Kidney tubule cell (primary cell): ENCODE results near the gene CRYZL1.
"Not testable (repeated sequence)": the region's sequence is repeated elsewhere in the genome, so short reads cannot be mapped to it uniquely, and the experiment has no call there.

Source experiments
- DNase-seq: peaks from one replicate; pipeline ENCODE4 v3.0.0-alpha.2; 2018; ENCODE audit warnings: low spot score

CRYZL1 gene

DNA sequence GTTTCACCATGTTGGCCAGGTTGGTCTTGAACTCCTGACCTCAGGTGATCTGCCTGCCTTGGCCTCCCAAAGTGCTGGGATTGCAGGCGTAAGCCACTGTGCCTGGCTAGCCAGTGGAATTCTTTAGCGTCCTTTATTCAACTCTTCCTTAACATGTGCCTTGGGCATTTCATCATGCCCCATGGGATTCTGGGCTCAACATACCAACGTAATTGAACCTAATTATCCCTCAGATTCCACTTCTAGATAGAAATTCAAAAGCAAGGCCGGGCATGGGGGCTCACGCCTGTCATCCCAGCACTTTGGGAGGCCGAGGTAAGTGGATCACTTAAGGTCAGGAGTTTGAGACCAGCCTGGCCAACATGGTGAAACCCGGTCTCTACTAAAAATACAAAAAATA, 15.4 kb downstream of the CRYZL1 start:
- DNase-seq, result not testable (repeated sequence)

DNA sequence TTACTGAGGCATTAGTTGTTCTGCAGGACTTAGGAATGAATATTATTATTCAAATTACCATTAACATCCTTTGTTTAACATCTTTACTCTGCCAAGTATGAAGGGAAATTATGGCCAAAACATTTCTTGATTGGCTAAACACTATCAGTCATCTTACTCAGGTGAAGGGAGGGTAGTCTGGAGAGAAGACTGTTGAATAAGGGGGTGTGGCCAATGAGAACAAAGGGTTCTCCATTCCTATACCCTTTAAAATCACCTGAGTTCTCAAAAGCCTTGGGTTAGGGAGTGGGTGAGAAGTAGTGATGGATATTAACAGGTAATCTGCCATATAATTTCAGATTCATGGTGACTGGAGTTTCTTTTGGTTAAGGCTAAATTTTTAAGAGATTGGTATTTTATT, 19.3 kb downstream of the CRYZL1 start:
- no peak for DNase-seq

DNA sequence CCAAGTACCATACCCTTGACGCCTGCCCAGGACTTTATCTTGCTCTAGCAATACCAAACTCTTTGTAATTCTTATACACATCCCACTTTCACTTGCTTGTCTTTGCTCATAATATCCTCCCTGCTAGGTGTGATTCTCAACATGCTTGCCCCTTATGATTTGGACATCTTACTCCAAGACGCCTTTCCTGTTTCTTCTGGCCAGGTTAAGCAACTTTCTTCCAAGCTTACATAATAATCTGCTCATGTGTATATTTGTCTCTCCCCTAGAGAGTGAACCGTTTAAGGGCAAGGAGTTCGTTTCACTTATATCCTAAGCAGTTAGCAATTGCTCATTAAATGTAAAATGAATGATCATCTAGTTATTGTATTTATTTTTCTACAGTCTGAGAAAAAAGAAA, 21.8 kb downstream of the CRYZL1 start:
- DNase-seq, result no peak

DNA sequence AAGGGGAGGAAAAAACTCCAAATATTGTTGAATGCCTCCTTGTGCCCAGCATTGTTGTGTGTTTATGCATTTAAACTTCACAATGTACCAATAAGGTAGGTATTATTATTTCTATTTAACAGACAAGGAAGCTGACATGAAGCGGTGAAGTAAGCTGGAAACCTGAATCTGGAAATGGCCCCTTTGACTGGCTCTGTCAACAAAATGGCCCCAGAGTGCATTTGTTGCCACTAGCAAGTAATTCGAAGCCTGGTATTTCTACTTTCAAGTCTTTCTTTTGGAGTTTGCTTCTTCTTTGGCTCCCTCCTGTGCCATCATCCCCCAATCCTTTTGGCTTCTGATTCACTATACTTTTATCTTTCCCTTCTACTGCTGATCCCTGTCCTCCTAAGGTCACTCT, 23.1 kb downstream of the CRYZL1 start:
- DNase-seq, result no peak

DNA sequence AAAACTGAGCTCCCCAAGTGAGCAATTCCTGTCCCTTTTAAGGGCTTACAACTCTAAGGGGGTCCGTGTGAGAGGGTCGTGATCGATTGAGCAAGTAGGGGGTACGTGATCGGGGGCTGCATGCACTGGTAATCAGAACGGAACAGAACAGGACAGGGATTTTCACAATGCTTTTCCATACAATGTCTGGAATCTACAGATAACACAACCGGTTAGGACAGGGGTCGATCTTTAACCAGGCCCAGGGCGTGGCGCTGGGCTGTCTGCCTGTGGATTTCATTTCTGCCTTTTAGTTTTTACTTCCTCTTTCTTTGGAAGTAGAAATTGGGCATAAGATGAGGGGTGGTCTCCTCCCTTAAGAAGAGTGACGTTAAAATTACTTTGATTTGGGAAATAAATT, 24.0 kb downstream of the CRYZL1 start:
- DNase-seq, result not testable (repeated sequence)

DNA sequence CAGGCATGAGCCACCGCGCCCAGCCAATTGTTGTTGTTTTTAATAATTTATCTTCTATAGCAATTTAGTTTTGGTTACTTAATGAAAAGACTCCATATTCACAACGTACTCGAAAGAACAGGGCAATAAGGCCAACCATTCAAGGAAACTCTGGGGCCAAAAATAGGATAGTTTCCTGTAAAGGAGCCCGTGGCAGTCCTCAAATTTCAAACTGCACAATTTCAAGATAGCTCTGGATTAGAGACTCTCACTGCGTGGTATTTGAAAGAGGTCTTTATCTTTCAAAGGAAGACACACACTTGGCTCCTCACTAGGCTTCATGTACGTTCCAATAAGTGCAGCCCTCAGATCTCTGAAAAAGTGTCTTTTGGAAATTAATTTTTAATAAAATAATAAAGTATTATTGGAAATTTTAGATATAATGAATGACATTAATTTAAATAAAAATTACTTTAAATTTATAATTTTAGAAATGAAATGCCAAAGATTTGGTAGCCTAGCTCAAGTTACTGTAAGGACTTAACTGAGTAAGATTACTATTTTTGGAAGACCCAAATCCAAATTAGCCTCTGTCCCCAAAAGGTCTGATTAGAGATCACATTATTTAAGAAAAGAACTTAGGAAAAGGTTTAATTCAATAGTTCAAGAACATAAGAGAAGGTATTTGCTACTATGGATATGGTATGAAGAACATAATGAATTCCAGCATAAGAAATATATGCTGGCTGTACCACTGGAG, 30.4 kb downstream of the CRYZL1 start:
- no peak for DNase-seq

DNA sequence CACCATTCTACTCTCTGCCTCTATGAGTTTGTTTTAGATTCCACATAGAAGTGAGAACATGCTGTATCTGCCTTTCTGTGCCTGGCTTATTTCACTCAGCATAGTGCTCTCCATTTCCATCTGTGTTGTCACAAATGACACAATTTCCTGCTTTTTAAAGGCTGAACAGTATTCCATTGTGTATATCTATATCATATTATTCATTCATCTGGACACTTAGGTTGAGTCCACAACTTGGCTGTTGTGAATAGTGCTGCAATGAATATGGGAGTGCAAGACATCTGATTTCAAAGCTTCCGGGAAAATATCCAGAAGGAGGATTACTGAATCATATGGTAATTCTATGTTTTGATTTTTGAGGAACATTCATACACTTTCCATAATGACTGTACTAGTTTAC, 33.0 kb downstream of the CRYZL1 start:
- DNase-seq, result no peak

DNA sequence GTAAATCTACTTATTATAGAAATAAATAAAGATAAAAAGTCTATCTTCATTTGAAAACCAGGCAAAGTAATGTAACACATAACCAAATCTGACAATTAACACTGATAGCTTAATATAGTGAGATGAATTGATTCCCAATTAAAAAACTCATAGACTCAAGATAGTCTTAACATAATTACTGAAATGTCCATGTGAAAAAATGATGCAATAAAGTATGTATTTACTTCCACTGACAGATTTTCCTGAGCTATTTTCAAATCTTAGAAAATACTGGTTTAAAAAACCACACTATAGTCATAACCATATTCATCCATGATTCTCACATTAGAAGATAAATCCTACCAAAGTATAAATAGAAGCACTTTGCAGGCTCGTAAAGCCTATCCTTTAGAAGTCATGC, 43.5 kb downstream of the CRYZL1 start:
- DNase-seq, result no peak

DNA sequence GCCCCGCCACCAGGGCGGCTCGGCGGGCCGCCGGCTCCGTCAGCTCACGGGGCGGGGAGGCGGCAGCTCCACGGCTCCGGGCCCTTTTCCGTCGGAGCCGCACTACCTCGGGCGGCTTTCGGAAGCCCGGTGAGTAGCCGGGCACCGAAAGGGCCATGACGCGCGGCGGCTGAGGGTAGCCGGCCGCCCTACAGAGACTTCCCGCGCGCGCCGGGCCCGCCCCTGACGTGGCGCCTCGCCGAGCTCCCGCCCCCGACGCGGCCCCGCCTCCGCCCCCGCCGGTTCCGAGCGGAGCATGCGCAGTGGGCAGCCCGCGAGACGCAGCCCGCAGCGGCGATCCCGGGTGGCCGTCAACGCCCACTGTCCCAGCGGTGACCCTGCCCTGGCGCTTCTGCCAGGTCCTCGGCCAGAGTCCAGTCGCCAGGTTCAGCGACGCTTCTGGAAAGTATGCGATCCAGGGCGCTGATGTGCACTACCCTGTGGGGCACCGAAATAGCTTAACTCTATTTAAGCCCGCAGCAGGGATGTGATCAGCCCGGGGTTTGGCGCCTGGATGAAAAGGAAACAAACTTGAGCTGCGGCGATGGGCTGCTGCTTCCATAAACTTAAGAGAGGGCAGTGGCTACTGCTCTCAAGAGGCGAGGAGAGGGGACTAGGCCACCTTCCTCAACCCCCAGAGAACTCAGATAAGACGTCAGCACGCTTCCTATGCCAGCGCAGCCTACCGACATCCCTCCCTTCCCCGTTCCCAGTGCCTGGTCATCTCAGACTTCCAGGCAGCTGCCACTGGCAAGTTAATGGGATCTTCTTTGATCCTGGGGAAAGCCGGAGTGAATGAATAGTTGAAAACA, 52.8 kb downstream of the CRYZL1 start, which contains the start of gene DONSON:
Gene DONSON (minus strand): TSS at position 200 of the 851 bp plus-strand sequence. CDS start 43 bp downstream, at position 157.
- DNase-seq, result peak; percentile 90

DNA sequence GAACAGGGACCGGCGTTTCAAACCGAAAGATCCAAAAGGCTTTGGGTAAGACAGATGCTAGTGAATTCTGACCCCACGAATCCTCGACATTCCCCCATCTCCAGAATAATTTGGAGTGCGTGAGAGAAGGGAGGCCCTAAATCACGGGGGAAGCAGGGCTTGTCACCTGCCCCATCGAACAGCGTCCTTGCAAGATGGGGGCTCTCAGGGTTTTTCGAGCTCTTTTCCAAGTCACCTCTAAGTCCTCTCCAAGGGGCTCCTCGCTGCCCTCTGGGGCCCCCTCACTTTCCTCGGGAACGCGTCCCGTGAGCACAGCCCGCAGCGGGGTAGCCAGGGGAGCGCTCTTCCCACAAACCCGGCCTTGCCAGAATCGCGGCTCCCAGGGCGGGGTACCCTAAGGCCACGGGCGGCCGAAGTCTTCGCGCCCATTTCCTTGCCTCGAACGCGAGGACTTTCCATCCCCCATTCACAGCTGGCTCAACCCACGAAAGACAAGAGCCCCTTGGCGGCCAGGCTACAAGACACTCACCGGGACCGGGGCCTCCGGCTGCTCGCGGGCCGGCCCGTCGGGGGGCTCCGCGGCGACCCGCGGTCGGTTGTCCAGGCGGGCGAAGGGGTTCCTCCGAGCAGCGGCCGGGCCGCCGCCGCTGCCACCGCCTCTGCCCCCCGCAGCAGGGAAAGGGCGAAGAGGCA, 53.6 kb downstream of the CRYZL1 start:
- peak; percentile 38 for DNase-seq

DNA sequence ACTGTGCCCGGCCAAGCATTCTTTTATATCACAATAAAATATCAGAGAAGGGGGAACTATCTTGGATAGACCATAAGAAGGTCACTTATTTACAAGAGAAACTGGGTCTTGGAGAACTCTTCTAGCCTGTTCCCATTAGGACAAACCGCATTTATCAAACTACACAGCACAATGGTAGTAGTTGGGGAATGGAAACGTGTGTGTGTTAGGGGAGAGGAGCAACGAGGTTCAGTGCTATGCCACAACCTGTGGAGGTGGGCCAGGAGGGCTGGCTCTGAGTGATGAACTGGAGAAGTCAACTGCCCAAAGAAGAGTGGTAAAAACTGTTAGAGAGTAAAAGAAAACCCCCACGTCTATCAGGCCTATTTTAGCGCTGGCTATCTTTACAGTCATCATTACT, 54.6 kb downstream of the CRYZL1 start:
- no peak for DNase-seq

DNA sequence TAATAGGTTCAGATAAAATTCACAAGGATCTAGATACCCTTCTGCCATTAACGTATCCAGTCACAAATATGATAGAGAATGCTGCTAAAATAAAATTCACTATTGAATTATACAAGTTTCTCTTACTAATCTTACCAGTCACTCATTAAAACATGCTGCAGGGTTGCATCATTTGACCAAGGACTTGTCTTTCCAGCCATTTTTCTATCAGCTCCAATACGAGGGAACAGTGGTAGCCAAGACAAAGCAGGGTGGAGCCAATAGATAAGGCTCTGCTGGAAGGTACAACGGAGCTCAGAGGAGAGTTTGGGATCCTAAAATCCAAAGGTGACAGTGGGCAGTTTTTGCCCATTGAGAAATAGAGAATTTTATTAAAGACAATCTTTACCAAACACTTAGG, 57.1 kb downstream of the CRYZL1 start:
- no peak for DNase-seq

DNA sequence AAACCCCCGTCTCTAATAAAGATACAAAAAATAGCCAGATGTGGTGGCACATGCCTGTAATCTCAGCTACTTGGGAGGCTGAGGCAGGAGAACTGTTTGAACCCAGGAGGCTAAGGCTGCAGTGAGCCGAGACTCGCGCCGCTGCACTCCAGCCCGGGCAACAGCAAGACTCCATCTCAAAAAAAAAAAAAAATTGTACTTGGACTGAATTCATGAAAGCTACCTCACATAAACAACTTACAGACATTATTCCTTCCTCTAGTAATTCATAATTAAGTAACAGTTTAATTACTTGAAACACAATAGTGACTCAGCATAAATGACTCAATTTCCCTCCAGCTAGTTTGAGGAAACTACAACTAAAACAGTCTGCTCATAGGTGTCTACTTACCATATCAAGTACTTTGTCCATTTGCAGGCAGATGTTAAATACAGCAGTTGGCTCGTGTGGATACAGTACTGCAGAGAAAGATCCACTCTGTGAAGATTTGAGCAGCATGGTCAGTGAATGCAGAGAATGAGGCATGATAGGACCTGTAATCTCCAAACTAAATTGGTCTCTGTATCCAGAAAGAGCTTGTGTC, 62.5 kb downstream of the CRYZL1 start:
- DNase-seq, result peak; percentile 39

DNA sequence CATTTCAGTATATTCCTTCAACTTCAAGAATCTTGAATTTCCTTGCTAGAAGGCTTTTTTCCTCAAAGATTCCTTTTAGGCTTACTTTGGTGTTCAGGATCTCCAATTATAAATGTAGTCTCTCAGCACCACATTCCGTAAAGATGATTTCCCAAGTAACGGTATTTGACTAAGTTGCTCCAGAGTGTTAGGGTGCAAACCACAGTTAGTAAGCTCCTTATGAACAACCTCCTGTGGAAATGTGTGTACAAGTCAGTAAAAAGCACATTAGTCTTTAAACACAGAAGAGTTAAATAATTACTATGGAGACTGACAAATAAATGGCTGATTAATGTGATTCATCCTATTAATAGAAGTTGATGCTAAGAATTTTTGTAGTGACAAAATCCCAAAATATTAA, 63.3 kb downstream of the CRYZL1 start:
- DNase-seq, result peak; percentile 23

DNA sequence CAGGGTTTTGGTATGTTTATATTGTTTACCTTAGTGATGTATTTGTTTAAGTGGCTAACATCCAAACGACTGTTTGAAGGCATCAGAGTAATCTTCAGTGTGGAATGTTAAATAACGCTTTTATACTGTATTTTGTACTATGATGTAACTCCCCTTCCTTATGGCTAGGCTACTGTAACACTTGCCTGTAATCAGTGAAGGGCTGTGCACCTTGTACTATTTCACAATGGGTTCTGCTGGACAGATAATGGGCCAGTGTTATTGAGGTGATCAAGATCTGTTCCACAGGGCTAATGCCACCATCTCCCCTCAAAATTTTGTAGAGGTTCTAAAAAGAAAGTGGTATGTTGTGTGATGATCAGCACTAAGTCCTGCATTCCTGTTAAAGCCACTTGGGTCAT, 64.8 kb downstream of the CRYZL1 start:
- not testable (repeated sequence) for DNase-seq

DNA sequence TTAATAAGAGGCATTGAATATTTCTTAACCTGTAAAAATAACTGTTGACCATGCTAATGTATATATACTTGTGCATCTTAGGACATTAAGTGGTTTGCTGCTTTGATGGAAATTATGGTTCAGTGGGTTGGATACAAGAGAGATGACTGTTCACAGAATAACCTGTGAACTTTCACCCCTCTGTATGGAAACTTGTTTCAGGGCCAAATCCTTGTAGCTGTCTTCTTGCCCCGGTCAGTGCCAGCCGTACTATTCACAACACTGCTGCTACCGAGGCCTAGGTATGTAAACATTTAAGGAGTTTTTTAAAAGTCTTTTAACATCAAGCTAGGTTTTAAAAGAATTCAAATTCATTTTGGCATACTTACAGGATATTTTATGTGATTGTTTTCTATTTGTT, 69.2 kb downstream of the CRYZL1 start:
- DNase-seq, result no peak

DNA sequence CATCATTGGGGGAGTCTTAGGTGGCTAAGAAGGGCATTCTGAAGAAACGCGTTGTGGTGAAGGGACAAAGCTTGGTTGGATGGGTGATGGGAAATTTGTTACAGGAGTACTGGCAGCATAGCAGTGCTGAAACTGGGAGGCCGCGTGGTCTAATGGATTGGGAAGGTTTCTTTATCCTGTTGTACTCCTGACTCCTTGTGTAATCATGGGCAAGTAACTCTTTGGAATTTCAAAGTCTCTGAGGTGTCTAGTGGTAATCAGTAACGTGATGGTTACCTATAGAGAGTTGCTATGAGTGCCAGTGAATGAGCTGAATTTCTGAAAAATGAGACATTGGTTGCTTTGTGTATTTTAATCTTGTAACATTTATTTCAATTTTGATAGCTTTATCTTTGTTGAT, 71.5 kb downstream of the CRYZL1 start:
- DNase-seq, result peak; percentile 65

DNA sequence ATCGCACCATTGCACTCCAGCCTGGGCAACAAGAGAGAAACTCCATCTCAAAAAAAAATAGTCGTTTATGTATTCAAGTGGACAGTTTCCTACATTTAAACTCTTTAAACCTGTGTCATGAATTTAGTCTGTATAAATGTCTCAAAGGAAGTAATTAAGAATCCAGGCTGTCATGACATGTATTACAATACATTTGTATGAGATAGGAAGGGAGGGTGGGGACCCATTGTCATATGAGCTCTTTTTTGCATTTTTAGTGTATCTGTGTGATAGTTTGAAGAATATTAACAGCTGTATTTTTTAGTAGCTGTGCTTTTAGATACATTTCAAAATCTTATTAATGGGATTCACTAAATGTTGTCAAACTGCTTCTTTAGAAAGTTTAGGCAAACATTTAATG, 73.1 kb downstream of the CRYZL1 start:
- no peak for DNase-seq

DNA sequence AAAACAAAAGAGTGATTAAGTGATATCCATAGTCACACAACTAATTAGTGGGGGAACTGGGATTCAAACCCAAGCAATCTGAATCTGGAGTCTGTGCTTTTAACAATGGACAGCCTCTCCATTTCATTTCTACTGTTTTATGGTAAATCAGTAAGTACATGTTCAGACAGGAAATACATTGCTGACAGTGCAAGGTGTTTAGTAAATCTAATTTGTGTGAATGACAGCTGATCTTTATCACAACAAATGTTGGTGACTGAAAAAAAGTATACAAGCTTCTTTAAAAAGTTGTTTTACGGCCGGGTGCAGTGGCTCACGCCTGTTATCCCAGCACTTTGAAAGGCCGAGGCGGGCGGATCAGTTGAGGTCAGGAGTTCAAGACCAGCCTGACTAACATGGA, 73.6 kb downstream of the CRYZL1 start:
- no peak for DNase-seq

DNA sequence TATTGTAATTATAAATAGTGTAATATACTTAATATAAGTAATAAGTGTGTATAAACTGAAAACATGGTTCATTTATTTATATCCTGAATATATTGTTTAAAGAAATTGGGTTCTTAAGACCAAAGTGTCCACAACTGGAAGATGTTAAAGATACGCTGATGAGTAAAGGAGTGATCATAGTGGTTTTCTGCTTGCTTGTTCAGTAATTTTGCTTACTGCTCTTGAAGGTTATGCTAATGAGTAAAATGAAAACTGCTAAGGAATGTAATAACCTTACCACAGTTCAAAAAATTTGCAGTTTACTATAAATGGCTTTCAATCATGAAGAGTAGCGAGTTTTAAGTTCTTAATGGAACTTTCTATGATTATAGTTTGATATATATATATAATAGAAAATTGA, 75.0 kb downstream of the CRYZL1 start:
- DNase-seq, result no peak

DNA sequence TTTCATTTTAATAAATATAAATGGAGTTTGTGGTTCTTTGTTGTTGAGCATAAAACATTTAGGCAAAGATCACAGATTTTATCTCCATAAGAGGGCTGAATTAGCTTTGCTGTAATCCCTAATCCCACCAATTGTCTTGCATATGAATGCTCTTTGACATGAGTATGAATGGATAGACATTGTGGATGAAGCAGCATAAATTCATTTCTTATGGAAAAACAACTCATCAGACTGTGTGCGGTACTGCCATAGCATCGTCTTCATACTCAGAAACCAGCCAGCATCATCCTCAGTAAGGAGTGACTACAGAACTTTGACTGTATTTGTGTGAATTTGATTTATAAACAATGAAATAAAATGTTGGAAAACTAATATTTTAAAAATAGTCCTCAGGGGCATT, 79.2 kb downstream of the CRYZL1 start:
- no peak for DNase-seq

DNA sequence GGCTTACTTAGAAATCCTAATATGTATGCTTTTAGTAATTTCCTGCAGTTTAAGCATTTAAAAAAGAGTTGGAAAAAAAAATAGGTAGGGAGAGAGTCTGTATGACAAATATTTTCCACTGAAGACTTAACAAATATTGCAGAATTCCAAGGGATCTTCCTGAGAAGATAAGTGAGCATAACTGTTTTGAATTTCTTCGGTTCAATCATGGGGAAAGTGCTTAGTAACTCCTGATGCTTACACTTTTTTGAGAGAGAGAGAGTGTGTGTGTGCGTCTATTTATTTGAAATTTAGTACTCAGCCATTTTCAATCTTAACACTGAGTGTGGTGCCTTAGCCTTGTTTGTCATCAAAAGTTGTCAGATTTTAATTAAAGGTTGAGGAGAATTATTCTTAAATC, 80.2 kb downstream of the CRYZL1 start:
- no peak for DNase-seq
